Esophagus mucosa (tissue), 1 donor: ENCODE measurements around the gene STPG3. TPM values are rescaled to one million over a fixed set of nuclear protein-coding genes. Genes with fewer than 3 reads are reported as not detected.
A peak's percentile ranks its signal among the peaks of the same experiment; 100 is the strongest.

Experiments used
- ATAC-seq: fragments of 200-7000 bp; cut with Tn5 transposase; one replicate; pipeline ENCODE4 v1.9.1; 2020
- total RNA-seq: library from RNA; stranded (reverse); gene quantifications from one replicate; pipeline ENCODE4 v1.2.4, GENCODE V29; 2023
- donor health status: DM: yes; HTN: yes; CAD: no.

Gene STPG3
- total RNA-seq, 1 donor from 2014 or later, result not detected

DNA sequence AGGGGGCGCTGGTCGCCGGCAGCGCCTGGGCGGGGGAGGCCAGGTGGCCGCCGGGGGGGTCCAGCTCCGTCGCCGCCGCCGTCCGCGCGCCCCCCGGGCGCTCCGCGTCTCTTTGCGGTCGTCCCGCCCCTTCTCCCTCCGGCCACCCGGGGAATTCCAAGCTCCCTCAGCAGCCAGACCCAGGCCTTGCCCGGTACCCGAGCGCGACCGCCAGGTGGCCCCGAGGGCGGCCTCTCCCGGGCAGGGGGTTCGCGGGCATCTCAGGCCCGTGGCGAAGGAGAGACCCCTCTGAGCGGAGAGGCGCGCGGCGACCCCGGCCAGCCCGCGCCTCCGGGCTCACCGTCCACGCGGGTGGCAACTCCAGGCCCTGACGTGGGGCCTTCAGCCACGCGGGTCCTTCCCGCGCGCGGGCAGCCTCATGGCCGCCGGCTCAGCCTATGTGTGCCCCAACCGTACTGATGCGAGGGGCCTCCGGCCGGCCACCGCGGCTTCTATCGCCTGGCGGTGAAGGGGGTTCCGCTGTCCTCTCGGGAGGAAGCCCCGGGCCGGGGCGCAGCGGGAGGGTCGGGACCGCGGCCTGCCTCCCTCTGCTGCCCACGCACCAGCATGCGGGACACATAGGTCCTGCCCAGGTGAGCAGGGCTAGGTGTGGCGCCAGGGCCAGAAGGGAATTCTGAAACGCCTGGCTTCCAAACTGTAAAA lies 51.5 kb downstream of the STPG3 start:
- peak; percentile 25 for ATAC-seq

Other genes starting within 250 kb of the STPG3 start
- 2.0 TPM for gene ABCA2, start 223.0 kb upstream of the STPG3 start, total RNA-seq
- gene FUT7, start 219.2 kb upstream of the STPG3 start, total RNA-seq, result 0.12 TPM
- gene NPDC1, start 205.1 kb upstream of the STPG3 start, total RNA-seq, result 26.6 TPM
- 2.9 TPM for gene ENTPD2, start 197.2 kb upstream of the STPG3 start, total RNA-seq
- gene SAPCD2, start 180.7 kb upstream of the STPG3 start, total RNA-seq, result 13.8 TPM
- 4.9 TPM for gene UAP1L1, start 173.8 kb upstream of the STPG3 start, total RNA-seq
- 46.2 TPM for gene MAN1B1, start 164.3 kb upstream of the STPG3 start, total RNA-seq
- 75.3 TPM for gene DPP7, start 136.6 kb upstream of the STPG3 start, total RNA-seq
- 0.12 TPM for gene GRIN1, start 112.1 kb upstream of the STPG3 start, total RNA-seq
- gene LRRC26, start 81.2 kb upstream of the STPG3 start, total RNA-seq, result 1.6 TPM
- not detected for gene TMEM210, start 79.2 kb upstream of the STPG3 start, total RNA-seq
- gene ANAPC2, start 62.7 kb upstream of the STPG3 start, total RNA-seq, result 25.0 TPM
- gene SSNA1, start 62.6 kb upstream of the STPG3 start, total RNA-seq, result 86.8 TPM
- gene TPRN, start 50.5 kb upstream of the STPG3 start, total RNA-seq, result 20.5 TPM
- 24.8 TPM for gene TMEM203, start 45.6 kb upstream of the STPG3 start, total RNA-seq
- gene NDOR1, start 45.6 kb upstream of the STPG3 start, total RNA-seq, result 8.6 TPM
- 11.2 TPM for gene RNF208, start 29.0 kb upstream of the STPG3 start, total RNA-seq
- gene CYSRT1, start 26.1 kb upstream of the STPG3 start, total RNA-seq, result 156 TPM
- gene RNF224, start 23.8 kb upstream of the STPG3 start, total RNA-seq, result 2.7 TPM
- gene SLC34A3, start 20.4 kb upstream of the STPG3 start, total RNA-seq, result 0.68 TPM
- 321 TPM for gene TUBB4B, start 10.0 kb upstream of the STPG3 start, total RNA-seq
- 36.7 TPM for gene NELFB, start 4.0 kb downstream of the STPG3 start, total RNA-seq
- 15.4 TPM for gene TOR4A, start 26.4 kb downstream of the STPG3 start, total RNA-seq
- 20.4 TPM for gene NRARP, start 51.0 kb downstream of the STPG3 start, total RNA-seq
- 8.1 TPM for gene EXD3, start 171.9 kb downstream of the STPG3 start, total RNA-seq
- gene NOXA1, start 172.1 kb downstream of the STPG3 start, total RNA-seq, result 5.5 TPM
- not detected for gene ENTPD8, start 190.1 kb downstream of the STPG3 start, total RNA-seq
- 13.9 TPM for gene NSMF, start 208.0 kb downstream of the STPG3 start, total RNA-seq